LNCaP clone FGC (cell line): Measurements from ENCODE around the gene BTD.

Experiments
- DNase-seq: peaks from one replicate; pipeline ENCODE4 v3.0.0-alpha.2; 2011; ENCODE audit warnings: low read depth
- H3K4me3 ChIP-seq: 2 replicates; pipeline ENCODE4 v1.5.1; 2011; ENCODE audit warnings: mild to moderate bottlenecking, low read depth, low read length, control low read depth
- CTCF ChIP-seq: IDR thresholded peaks from 2 replicates; pipeline ENCODE4 v1.5.1; 2012; ENCODE audit warnings: mild to moderate bottlenecking; ENCODE audit not compliant: control insufficient read depth, insufficient read depth; ENCODE audit errors: extremely low read depth

Gene BTD

GRCh38 chr3:15636028-15636709, 34.6 kb downstream of the BTD start:
- no peak overlapping the region for H3K4me3 ChIP-seq
- TF ChIP-seq CTCF, result no peak
- no peak for DNase-seq

- no peak overlapping the region for H3K4me3 ChIP-seq
- no peak for TF ChIP-seq CTCF
- no peak for DNase-seq
Observed at GRCh38 chr3:15637131-15637951, 35.8 kb downstream of the BTD start.

GRCh38 chr3:15638193-15638890, 36.8 kb downstream of the BTD start:
- H3K4me3 ChIP-seq, result no peak overlapping the region
- no peak for DNase-seq
- TF ChIP-seq CTCF, result no peak

DNA sequence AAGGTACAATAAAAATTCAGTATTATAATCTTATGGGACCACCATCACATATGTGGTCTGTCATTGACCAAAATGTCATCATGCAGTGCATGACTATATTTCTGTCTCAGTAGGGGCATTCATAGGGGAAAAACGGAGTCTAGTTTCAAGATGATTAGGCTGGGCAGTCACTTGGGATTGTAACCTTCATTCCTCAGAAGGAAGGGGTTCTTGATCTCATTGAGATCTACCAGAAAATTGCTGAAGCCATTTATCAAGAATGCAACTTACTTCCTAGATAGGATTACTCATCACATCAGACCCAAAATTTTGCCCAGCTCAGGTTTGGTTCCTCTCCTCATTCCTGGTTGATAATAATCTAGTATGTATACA, 37.3 kb downstream of the BTD start:
- no peak for TF ChIP-seq CTCF
- DNase-seq, result no peak
- no peak overlapping the region for H3K4me3 ChIP-seq

GRCh38 chr3:15645246-15645645, 43.7 kb downstream of the BTD start:
- TF ChIP-seq CTCF, result no peak
- H3K4me3 ChIP-seq, result no peak overlapping the region
- no peak for DNase-seq

DNA sequence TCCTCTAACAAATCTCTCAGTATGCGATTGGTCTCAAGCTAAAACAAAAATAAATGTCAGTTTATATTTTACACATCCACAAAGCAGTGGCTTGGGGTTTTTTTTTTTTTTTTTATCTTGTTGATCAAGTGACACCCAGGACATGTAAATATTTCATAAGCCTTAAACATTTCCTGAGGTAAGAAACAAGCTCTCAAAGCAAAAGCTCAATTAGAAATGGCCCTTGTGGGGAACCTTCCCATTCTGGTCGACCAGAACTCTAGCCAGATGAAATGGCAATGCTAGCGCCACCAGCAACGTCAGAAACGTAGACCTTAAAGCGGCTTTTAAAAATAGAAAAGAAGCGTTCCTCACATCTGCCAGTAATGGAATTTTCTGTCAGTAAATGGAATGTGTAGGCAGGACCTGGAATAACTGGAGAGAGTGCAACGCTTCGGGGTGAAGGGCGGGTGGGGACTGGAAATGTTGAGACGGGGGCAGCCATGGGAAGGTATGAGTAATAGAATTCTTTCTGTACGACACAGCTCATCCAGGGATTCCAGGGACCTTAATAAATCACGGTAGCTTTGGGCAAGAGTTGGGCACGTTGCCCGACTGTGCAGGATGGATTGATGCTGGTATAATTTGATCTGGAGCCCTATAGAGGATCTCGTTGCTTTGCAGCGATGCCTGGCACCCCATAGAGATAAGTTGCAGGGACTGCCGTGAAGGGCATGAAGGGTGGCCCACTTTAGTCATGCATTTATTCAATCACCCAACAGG, 44.4 kb downstream of the BTD start:
- no peak overlapping the region for H3K4me3 ChIP-seq
- DNase-seq, result no peak
- no peak for TF ChIP-seq CTCF
